Peyer's patch (tissue), 4 donors: ENCODE measurements around the gene ZNF407.

Experiments
- CTCF ChIP-seq, 6 experiments: fragments of 450-650 bp in 4 of 6; fragments of 200-600 bp in 2 of 6; sonication (generic) in 1 of 6; IDR thresholded peaks; one replicate each; pipeline ENCODE4 v1.5.1; 2017 to 2019; ENCODE audit warnings: antibody characterized with exemption in 6 of 6, mild to moderate bottlenecking in 3 of 6, moderate library complexity in 1 of 6
- POLR2A ChIP-seq, 2 donors: fragments of 450-650 bp; IDR thresholded peaks; one replicate each; pipeline ENCODE4 v1.5.1; 2017; ENCODE audit warnings: antibody characterized with exemption in 2 of 2, mild to moderate bottlenecking in 2 of 2, moderate library complexity in 2 of 2

GRCh38 chr18:74841248-74841647, 243.6 kb downstream of the ZNF407 start:
- no peak for TF ChIP-seq CTCF (IDR thresholded peaks at IDR 0.05)
- no peak for TF ChIP-seq POLR2A (IDR thresholded peaks at IDR 0.05)
